Uterus (tissue), 4 donors: Measurements from ENCODE around the gene SNRNP35. TPM values are rescaled to one million over a fixed set of nuclear protein-coding genes. Genes with fewer than 3 reads are reported as not detected.
A peak's percentile ranks its signal among the peaks of the same experiment; 100 is the strongest.

ENCODE experiments used
- DNase-seq, 2 donors: peaks; one replicate each; pipeline ENCODE4 v3.0.0-alpha.2; 2019 to 2020
- H3K27ac ChIP-seq, 2 donors: fragments of 200-600 bp; sonication (generic); 1 replicate in 1 of 2; 2 replicates in 1 of 2; pipeline ENCODE4 v1.5.1; 2016 to 2018
- H3K27me3 ChIP-seq, 2 donors: fragments of 200-600 bp; sonication (generic); one replicate each; pipeline ENCODE4 v1.5.1; 2018 to 2019; ENCODE audit warnings: control low read depth in 1 of 2
- H3K36me3 ChIP-seq, 2 donors: fragments of 200-600 bp; sonication (generic); one replicate each; pipeline ENCODE4 v1.5.1; 2019; ENCODE audit warnings: control low read depth in 1 of 2
- H3K4me1 ChIP-seq, 2 donors: fragments of 200-600 bp; sonication (generic); one replicate each; pipeline ENCODE4 v1.5.1; 2018 to 2019; ENCODE audit warnings: control low read depth in 1 of 2
- H3K4me3 ChIP-seq, 2 donors: fragments of 200-600 bp; sonication (generic); 1 replicate in 1 of 2; 2 replicates in 1 of 2; pipeline ENCODE4 v1.5.1; 2018 to 2019; ENCODE audit warnings: mild to moderate bottlenecking in 1 of 2
- H3K9me3 ChIP-seq, 2 donors: fragments of 200-600 bp; sonication (generic); one replicate each; pipeline ENCODE4 v1.5.1; 2019; ENCODE audit warnings: control low read depth in 1 of 2
- CTCF ChIP-seq, 4 experiments: fragments of 200-600 bp in 2 of 4; fragments of 450-650 bp in 2 of 4; sonication (generic) in 2 of 4; IDR thresholded peaks; one replicate each; pipeline ENCODE4 v1.5.1; 2016 to 2019; ENCODE audit warnings: antibody characterized with exemption in 4 of 4, mild to moderate bottlenecking in 2 of 4, moderate library complexity in 1 of 4
- POLR2A ChIP-seq, 2 donors: fragments of 450-650 bp; IDR thresholded peaks; one replicate each; pipeline ENCODE4 v1.6.1; 2016; ENCODE audit warnings: antibody characterized with exemption in 2 of 2, mild to moderate bottlenecking in 1 of 2, moderate library complexity in 1 of 2
- intact Hi-C: fragments of 100-400 bp; cut with DNase I; formaldehyde crosslinking; loops from one replicate; pipeline ENCODE4 v1.15.1; 2023; ENCODE audit warnings: low total_unique reads
- total RNA-seq, 4 donors: library from RNA; depleted of rRNA in 3 of 4; stranded (reverse); fragments of >200 nt in 3 of 4; gene quantifications; one replicate each; pipeline versions ENCODE4 v1.1.0 to v1.2.4, GENCODE V29; 2014 to 2023
- donor health status: DM: yes; HTN: yes; CAD: no.

The SNRNP35 gene
- total RNA-seq, 4 donors from 2014 or later, result 0.29 to 41.0 (median 24.3) TPM

GRCh38 chr12:123436017-123436964 lies 21.6 kb upstream of the SNRNP35 start, which contains the start of gene RILPL2:
Gene RILPL2, minus strand, starts transcription at chr12:123436684. Its CDS starts 264 bp downstream, at chr12:123436420.
- Histone ChIP-seq H3K4me3 (peak within 1 kb of the TSS; percentile 80 to 83), H3K27ac (peak within 1 kb of the TSS; percentile 74 to 83), H3K27me3 (no peaks in the 10 kb centered on the region), H3K36me3 (no peaks in the 10 kb centered on the region), H3K9me3 (no peaks in the 10 kb centered on the region), H3K4me1 (peaks cover 9 to 13% of the 10 kb centered on the region in 2 donors)
- TF ChIP-seq CTCF (IDR thresholded peaks at IDR 0.05) (peak in 2 of 4 experiments; percentile 5 to 7), POLR2A (IDR thresholded peaks at IDR 0.05) (peak in 1 of 2 donors; percentile 61)
- peak; percentile 89 to 91 for DNase-seq
- intact Hi-C loops, result no loop called here

DNA sequence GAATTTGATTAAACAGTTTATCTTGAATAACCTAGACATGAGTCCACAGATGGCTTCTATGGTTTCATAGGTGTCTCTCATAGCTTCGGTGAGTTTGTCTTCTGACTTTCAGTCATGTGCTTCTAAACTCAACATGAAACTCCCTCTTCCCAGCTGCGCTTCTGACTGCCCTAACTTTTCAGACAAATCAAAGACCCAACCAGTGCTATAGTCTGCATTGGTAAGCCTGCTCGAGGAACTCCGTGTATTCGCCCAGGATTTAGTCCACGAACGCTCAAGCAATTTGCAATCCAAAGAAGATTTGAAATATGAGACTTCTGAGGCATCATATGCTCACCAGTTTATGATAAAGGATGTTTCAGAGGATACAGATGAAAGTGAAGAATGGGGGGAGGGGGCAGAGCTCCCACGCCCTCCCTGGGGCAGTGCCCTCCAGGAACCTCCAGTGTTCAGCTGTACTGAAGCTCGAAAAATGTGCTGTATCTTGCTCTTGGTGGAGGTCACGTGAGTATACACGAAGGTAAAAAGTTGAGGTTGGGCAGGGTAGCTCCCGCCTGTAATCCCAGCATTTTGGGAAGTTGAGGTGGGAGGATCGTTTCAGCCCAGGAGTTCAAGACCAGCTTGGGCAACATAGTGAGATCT lies 16.3 kb upstream of the SNRNP35 start:
- H3K27me3 ChIP-seq, result no peaks in the 10 kb centered on the region
- no peak overlapping the region for H3K4me3 ChIP-seq
- H3K4me1 ChIP-seq, result peaks cover 4 to 6% of the 10 kb centered on the region in 2 donors
- intact Hi-C loops, result no loop called here
- no peak for DNase-seq
- H3K9me3 ChIP-seq, result no peaks in the 10 kb centered on the region
- no peak overlapping the region for H3K27ac ChIP-seq
- no peak for TF ChIP-seq POLR2A (IDR thresholded peaks at IDR 0.05)
- no peak for TF ChIP-seq CTCF (IDR thresholded peaks at IDR 0.05)
- H3K36me3 ChIP-seq, result no peaks in the 10 kb centered on the region

- Histone ChIP-seq H3K27me3 (no peaks in the 10 kb centered on the region), H3K36me3 (no peaks in the 10 kb centered on the region), H3K27ac (no peak overlapping the region), H3K9me3 (no peaks in the 10 kb centered on the region), H3K4me1 (peaks cover 4 to 6% of the 10 kb centered on the region in 2 donors), H3K4me3 (no peak overlapping the region)
- intact Hi-C loops, result no loop called here
- no peak for DNase-seq
- TF ChIP-seq POLR2A (IDR thresholded peaks at IDR 0.05) (no peak), CTCF (IDR thresholded peaks at IDR 0.05) (no peak)
Measured at GRCh38 chr12:123442774-123443173, 15.2 kb upstream of the SNRNP35 start.

DNA sequence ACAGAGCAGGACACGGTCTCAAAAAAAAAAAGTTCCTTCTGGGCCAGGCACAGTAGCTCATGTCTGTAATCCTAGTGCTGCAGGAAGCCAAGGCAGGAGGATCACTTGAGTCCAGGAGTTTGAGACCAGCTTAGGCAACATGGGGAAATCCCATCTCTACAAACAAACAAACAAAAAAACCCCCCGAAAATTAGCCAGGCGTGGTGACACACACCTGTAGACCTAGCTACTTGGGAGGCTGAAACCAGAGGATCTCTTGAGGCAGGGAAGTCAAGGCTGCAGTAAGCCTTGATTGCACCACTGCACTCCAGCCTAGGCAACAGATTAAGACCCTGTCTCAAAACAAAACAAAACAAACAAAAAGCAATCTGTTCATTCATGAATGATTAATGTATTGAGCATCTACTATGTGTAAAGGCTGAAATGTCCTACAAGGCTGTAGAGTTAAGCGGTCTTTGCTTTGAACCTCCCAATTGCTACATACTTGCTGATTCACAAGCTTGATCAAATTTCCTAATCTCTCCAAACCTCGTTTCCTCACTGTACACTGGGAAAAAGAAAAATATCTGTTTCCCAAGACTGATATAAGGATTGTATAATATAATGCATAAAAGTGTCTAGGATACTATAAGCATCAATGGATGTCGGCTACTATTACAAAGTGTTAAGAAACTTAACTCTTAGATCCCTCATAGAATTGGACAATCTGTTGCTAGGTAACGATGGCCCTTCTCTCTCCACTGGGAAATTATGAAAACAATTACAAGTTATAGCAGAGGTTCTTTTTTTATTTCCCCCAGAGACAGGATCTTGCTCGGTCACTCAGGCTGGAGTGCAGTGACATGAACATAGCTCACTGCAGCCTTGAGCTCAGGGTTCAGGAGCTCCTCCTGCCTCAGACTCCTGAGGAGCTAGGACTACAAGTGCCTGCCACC lies 13.6 kb upstream of the SNRNP35 start:
- Histone ChIP-seq H3K27ac (peak overlapping the region; percentile 80 to 89), H3K9me3 (no peaks in the 10 kb centered on the region), H3K4me3 (no peak overlapping the region), H3K27me3 (no peaks in the 10 kb centered on the region), H3K36me3 (no peaks in the 10 kb centered on the region), H3K4me1 (peaks cover 4 to 6% of the 10 kb centered on the region in 2 donors)
- intact Hi-C loops, result no loop called here
- TF ChIP-seq CTCF (IDR thresholded peaks at IDR 0.05), result no peak
- no peak for TF ChIP-seq POLR2A (IDR thresholded peaks at IDR 0.05)
- no peak for DNase-seq
